PC-3 (cell line): Measurements from ENCODE around the gene TEX2.

ENCODE experiments used
- CTCF ChIP-seq: fragments of 300-600 bp; sonication (generic); conservative IDR thresholded peaks from 2 replicates; pipeline ENCODE4 v1.5.1; 2017; ENCODE audit warnings: antibody characterized with exemption, low read depth, mild to moderate bottlenecking, low read length
- EZH2 ChIP-seq: fragments of 300-600 bp; sonication (generic); IDR thresholded peaks from one replicate; pipeline ENCODE4 v1.6.1; 2017; ENCODE audit warnings: antibody characterized with exemption, mild to moderate bottlenecking, low read length; ENCODE audit not compliant: unreplicated experiment
- EZH2phosphoT487 ChIP-seq: fragments of 300-600 bp; sonication (generic); IDR thresholded peaks from 2 replicates; pipeline ENCODE4 v1.6.1; 2018; ENCODE audit warnings: mild to moderate bottlenecking, antibody characterized with exemption, low read length, borderline replicate concordance

DNA sequence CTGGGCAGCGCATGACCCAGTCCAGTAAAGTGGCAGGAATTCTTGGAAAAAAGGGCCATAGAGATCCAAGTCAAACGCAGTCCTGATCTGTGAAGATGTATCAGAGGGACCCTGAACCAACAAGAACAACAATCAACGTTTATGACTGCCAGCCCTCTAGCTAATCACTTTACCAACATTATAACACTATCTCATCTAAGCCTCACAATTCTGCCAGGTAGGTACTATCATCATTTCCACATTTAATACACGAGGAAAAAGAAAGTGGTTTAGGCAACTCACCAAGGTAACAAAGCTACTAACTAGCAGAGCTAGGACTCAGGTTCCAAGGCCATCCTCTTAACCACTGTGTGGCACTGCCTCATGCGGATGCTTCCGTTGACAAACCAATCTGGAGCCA lies 28.1 kb downstream of the TEX2 start:
- no peak for TF ChIP-seq CTCF
- no peak for TF ChIP-seq EZH2
- TF ChIP-seq EZH2phosphoT487, result no peak
